ENCODE data around the gene SKOR1. TPM values are rescaled to one million over a fixed set of nuclear protein-coding genes. Genes with fewer than 3 reads are reported as not detected.

SKOR1 gene
- total RNA-seq, 1 donor from 2014 or later = not detected

- H3K27me3 ChIP-seq (ENCODE audit: insufficient read depth, low read length) = peaks cover 82% of the 10 kb centered on the region
- no peak overlapping the region for H3K9ac ChIP-seq (ENCODE audit: low read length)
- FAIRE-seq (no peak), DNase-seq (ENCODE audit: low read depth) (no peak)
- H3K4me2 ChIP-seq (ENCODE audit: low read length) = peak overlapping the region; percentile 82
- Mint-ChIP-seq H3K27ac (ENCODE audit: unreplicated experiment) (no peak overlapping the region), H3K4me1 (ENCODE audit: low read depth, unreplicated experiment) (no peaks in the 10 kb centered on the region), H3K27me3 (ENCODE audit: low read depth, unreplicated experiment) (peaks cover 70% of the 10 kb centered on the region), H3K9me3 (ENCODE audit: unreplicated experiment) (peaks cover 9% of the 10 kb centered on the region), H3K36me3 (ENCODE audit: low read depth, unreplicated experiment) (no peaks in the 10 kb centered on the region), H3K4me3 (ENCODE audit: unreplicated experiment) (no peak overlapping the region)
- H3K4me3 ChIP-seq (ENCODE audit: insufficient read depth, low read depth, low read length) = peak overlapping the region; percentile 10
- H4K20me1 ChIP-seq (ENCODE audit: insufficient read depth, low read length) = no peaks in the 10 kb centered on the region
- TF ChIP-seq EZH2 (IDR thresholded peaks at IDR 0.05; ENCODE audit: insufficient read depth, low read length) = no peak
- TF ChIP-seq, protein P1, sequence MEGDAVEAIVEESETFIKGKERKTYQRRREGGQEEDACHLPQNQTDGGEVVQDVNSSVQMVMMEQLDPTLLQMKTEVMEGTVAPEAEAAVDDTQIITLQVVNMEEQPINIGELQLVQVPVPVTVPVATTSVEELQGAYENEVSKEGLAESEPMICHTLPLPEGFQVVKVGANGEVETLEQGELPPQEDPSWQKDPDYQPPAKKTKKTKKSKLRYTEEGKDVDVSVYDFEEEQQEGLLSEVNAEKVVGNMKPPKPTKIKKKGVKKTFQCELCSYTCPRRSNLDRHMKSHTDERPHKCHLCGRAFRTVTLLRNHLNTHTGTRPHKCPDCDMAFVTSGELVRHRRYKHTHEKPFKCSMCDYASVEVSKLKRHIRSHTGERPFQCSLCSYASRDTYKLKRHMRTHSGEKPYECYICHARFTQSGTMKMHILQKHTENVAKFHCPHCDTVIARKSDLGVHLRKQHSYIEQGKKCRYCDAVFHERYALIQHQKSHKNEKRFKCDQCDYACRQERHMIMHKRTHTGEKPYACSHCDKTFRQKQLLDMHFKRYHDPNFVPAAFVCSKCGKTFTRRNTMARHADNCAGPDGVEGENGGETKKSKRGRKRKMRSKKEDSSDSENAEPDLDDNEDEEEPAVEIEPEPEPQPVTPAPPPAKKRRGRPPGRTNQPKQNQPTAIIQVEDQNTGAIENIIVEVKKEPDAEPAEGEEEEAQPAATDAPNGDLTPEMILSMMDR (IDR thresholded peaks at IDR 0.05; ENCODE audit: insufficient read depth, low read depth, low read length) = no peak
- H3K9me3 ChIP-seq (ENCODE audit: insufficient read depth, low read depth, low read length) = no peaks in the 10 kb centered on the region
- no peak overlapping the region for H2AFZ ChIP-seq (ENCODE audit: low read depth, low read length)
- H3K27ac ChIP-seq (ENCODE audit: low read depth, low read length) = no peak overlapping the region
- H3K4me1 ChIP-seq (ENCODE audit: insufficient read depth, low read length) = peaks cover 31% of the 10 kb centered on the region
- no peaks in the 10 kb centered on the region for H3K79me2 ChIP-seq (ENCODE audit: insufficient read depth, low read length)
- no peaks in the 10 kb centered on the region for H3K36me3 ChIP-seq (ENCODE audit: insufficient read depth, low read length)
These were observed 9.4 kb downstream of the SKOR1 start for GRCh38 chr15:67834581-67835296.

DNA sequence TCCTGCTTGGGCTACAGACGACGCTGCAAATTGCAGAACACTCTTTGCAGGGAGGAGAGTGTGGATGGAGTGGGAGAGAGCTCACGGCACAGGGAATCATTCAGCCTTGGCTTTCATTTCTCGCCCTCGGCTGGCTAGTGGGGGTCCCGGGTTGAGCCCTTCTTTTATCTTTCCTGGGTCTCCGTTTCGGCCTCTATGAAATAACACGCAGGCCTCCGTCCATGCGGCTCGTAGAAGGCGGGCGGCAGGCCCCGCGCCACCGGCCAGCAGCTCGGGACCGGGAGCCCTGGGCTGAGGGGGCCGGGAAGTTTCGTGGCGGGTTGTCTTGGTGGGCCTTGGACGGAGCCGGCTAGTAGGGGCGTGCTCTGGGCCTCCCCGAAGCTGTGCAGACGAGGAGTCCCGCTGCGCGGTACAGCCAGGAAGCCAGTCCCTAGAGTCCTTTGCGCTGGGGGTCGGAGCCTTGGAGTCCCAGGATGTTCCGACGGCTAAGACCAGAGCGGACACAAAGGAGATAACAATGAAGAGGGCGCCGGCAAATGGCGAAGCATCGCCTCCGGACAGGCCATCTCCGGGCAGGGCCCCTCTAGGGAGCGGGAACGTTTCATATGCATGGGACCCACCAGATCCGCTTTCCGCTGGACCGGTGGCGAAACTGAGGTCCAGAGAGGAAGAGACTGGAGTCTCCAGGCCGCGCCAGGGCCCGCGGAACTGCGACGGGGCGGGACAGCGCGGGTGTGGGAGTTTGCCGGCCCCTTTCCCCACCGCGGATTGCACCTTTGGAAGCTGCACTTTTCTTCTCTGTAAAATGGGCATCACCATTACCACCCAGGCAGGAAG, 10.2 kb downstream of the SKOR1 start:
- Histone ChIP-seq H3K9me3 (ENCODE audit: insufficient read depth, low read depth, low read length) (no peaks in the 10 kb centered on the region), H3K79me2 (ENCODE audit: insufficient read depth, low read length) (no peaks in the 10 kb centered on the region), H3K36me3 (ENCODE audit: insufficient read depth, low read length) (no peaks in the 10 kb centered on the region), H4K20me1 (ENCODE audit: insufficient read depth, low read length) (no peaks in the 10 kb centered on the region), H3K27ac (ENCODE audit: low read depth, low read length) (no peak overlapping the region), H3K27me3 (ENCODE audit: insufficient read depth, low read length) (peaks cover 76% of the 10 kb centered on the region), H2AFZ (ENCODE audit: low read depth, low read length) (peak overlapping the region; percentile 61), H3K4me1 (ENCODE audit: insufficient read depth, low read length) (peaks cover 31% of the 10 kb centered on the region), H3K4me3 (ENCODE audit: insufficient read depth, low read depth, low read length) (peak overlapping the region; percentile 21), H3K9ac (ENCODE audit: low read length) (peak overlapping the region; percentile 15), H3K4me2 (ENCODE audit: low read length) (peak overlapping the region; percentile 82)
- FAIRE-seq (no peak), DNase-seq (ENCODE audit: low read depth) (no peak)
- Mint-ChIP-seq H3K27me3 (ENCODE audit: low read depth, unreplicated experiment) (peaks cover 64% of the 10 kb centered on the region), H3K4me3 (ENCODE audit: unreplicated experiment) (no peak overlapping the region), H3K9me3 (ENCODE audit: unreplicated experiment) (peaks cover 5% of the 10 kb centered on the region), H3K4me1 (ENCODE audit: low read depth, unreplicated experiment) (no peaks in the 10 kb centered on the region), H3K27ac (ENCODE audit: unreplicated experiment) (no peak overlapping the region), H3K36me3 (ENCODE audit: low read depth, unreplicated experiment) (no peaks in the 10 kb centered on the region)
- TF ChIP-seq, protein P1 (IDR thresholded peaks at IDR 0.05; ENCODE audit: insufficient read depth, low read depth, low read length) = no peak
- peak; percentile 100 for TF ChIP-seq EZH2 (IDR thresholded peaks at IDR 0.05; ENCODE audit: insufficient read depth, low read length)
